Left ventricle myocardium inferior (tissue), 1 donor: ENCODE results near the gene ENTPD7. TPM values are rescaled to one million over a fixed set of nuclear protein-coding genes. Genes with fewer than 3 reads are reported as not detected.

Source experiments
- DNase-seq: peaks from one replicate; pipeline ENCODE4 v3.0.0-alpha.2; 2020
- H3K27ac ChIP-seq: fragments of 200-600 bp; replicated peaks from 2 replicates; pipeline ENCODE4 v1.8.0; 2021
- H3K27me3 ChIP-seq: fragments of 200-600 bp; 2 replicates; pipeline ENCODE4 v1.8.0; 2021; ENCODE audit warnings: low read depth
- H3K36me3 ChIP-seq: fragments of 200-600 bp; 2 replicates; pipeline ENCODE4 v1.8.0; 2021
- H3K4me1 ChIP-seq: fragments of 200-600 bp; 2 replicates; pipeline ENCODE4 v1.8.0; 2021
- H3K4me3 ChIP-seq: fragments of 200-600 bp; 2 replicates; pipeline ENCODE4 v1.8.0; 2021; ENCODE audit warnings: mild to moderate bottlenecking, moderate library complexity
- H3K9me3 ChIP-seq: fragments of 200-600 bp; replicated peaks from 2 replicates; pipeline ENCODE4 v1.8.0; 2021
- CTCF ChIP-seq: fragments of 200-600 bp; IDR thresholded peaks from 2 replicates; pipeline ENCODE4 v1.8.0; 2021; ENCODE audit warnings: antibody characterized with exemption, mild to moderate bottlenecking, borderline replicate concordance
- intact Hi-C: fragments of 100-400 bp; cut with micrococcal nuclease; formaldehyde crosslinking; loops from one replicate; pipeline ENCODE4 v1.11.0; 2022
- total RNA-seq: library from RNA; stranded (reverse); fragmentation: NEBNext Ultra II Directional; extraction: Animal tissue kit (Norgen Biotek cat#: 25700); gene quantifications from one replicate; pipeline ENCODE4 v1.2.1, GENCODE V29; 2021
- donor health status: DM: no; HTN: yes; CAD: no; lungs with severe emphysema.

ENTPD7 gene
- total RNA-seq, 1 donor from 2014 or later, result 2.9 TPM

- no peak overlapping the region for H3K27ac ChIP-seq
Observed at GRCh38 chr10:99709480-99710229, 50.3 kb downstream of the ENTPD7 start.

GRCh38 chr10:99711129-99711719 is 51.9 kb downstream of the ENTPD7 start:
- intact Hi-C loops, result no loop called here
- no peaks in the 10 kb centered on the region for H3K27me3 ChIP-seq
- no peak overlapping the region for H3K27ac ChIP-seq
- DNase-seq, result no peak
- peaks cover 62% of the 10 kb centered on the region for H3K36me3 ChIP-seq
- H3K4me1 ChIP-seq, result no peaks in the 10 kb centered on the region
- H3K4me3 ChIP-seq, result no peak overlapping the region
- peak; percentile 58 for TF ChIP-seq CTCF
- H3K9me3 ChIP-seq, result no peaks in the 10 kb centered on the region

More at GRCh38 chr10:99709480-99710229, 50.3 kb downstream of the ENTPD7 start:
- Histone ChIP-seq H3K9me3 (no peaks in the 10 kb centered on the region), H3K36me3 (peaks cover 62% of the 10 kb centered on the region), H3K4me1 (no peaks in the 10 kb centered on the region), H3K4me3 (no peak overlapping the region), H3K27me3 (no peaks in the 10 kb centered on the region)
- intact Hi-C loops, result no loop called here
- no peak for TF ChIP-seq CTCF
- no peak for DNase-seq

GRCh38 chr10:99714446-99714845 is 55.1 kb downstream of the ENTPD7 start:
- TF ChIP-seq CTCF, result no peak
- H3K4me1 ChIP-seq, result peaks cover under 1% of the 10 kb centered on the region
- H3K27ac ChIP-seq, result no peak overlapping the region
- no peaks in the 10 kb centered on the region for H3K27me3 ChIP-seq
- intact Hi-C loops, result no loop called here
- H3K9me3 ChIP-seq, result no peaks in the 10 kb centered on the region
- peaks cover 77% of the 10 kb centered on the region for H3K36me3 ChIP-seq
- no peak overlapping the region for H3K4me3 ChIP-seq
- no peak for DNase-seq

- Histone ChIP-seq H3K4me1 (peaks cover 14% of the 10 kb centered on the region), H3K27ac (no peak overlapping the region), H3K36me3 (peaks cover 94% of the 10 kb centered on the region), H3K27me3 (no peaks in the 10 kb centered on the region), H3K4me3 (no peak overlapping the region), H3K9me3 (no peaks in the 10 kb centered on the region)
- no peak for TF ChIP-seq CTCF
- no peak for DNase-seq
- intact Hi-C loops, result no loop called here
Observed at GRCh38 chr10:99720387-99720786, 61.1 kb downstream of the ENTPD7 start.

- intact Hi-C loops, result no loop called here
- peaks cover 38% of the 10 kb centered on the region for H3K4me1 ChIP-seq
- H3K27ac ChIP-seq, result no peak overlapping the region
- H3K27me3 ChIP-seq, result no peaks in the 10 kb centered on the region
- H3K4me3 ChIP-seq, result no peak overlapping the region
- peaks cover 42% of the 10 kb centered on the region for H3K36me3 ChIP-seq
- H3K9me3 ChIP-seq, result no peaks in the 10 kb centered on the region
- no peak for TF ChIP-seq CTCF
- DNase-seq, result no peak
Observed at GRCh38 chr10:99730026-99730425, 70.7 kb downstream of the ENTPD7 start.
